ENCODE results near the gene FBXL13.
"Not testable (repeated sequence)": the region's sequence is repeated elsewhere in the genome, so short reads cannot be mapped to it uniquely, and the experiment has no call there.

Gene FBXL13

GRCh38 chr7:102842284-102842683, 232.3 kb downstream of the FBXL13 start:
- DNase-seq = no peak

- no peak for DNase-seq
Observed at GRCh38 chr7:102841290-102841689, 233.3 kb downstream of the FBXL13 start.

GRCh38 chr7:102840404-102840803, 234.2 kb downstream of the FBXL13 start:
- DNase-seq = no peak

GRCh38 chr7:102838572-102839101, 236.0 kb downstream of the FBXL13 start:
- DNase-seq = not testable (repeated sequence)

GRCh38 chr7:102837802-102838201, 236.8 kb downstream of the FBXL13 start:
- DNase-seq = no peak

- no peak for DNase-seq
Observed at GRCh38 chr7:102836977-102837376, 237.6 kb downstream of the FBXL13 start.

GRCh38 chr7:102836191-102836919, 238.2 kb downstream of the FBXL13 start:
- DNase-seq = peak; percentile 5 to 38

- peak; percentile 3 to 37 for DNase-seq
Observed at GRCh38 chr7:102834999-102835398, 239.6 kb downstream of the FBXL13 start.

GRCh38 chr7:102834466-102834865, 240.1 kb downstream of the FBXL13 start:
- DNase-seq = no peak

GRCh38 chr7:102833343-102833742, 241.3 kb downstream of the FBXL13 start:
- DNase-seq = no peak

GRCh38 chr7:102832674-102833073, 241.9 kb downstream of the FBXL13 start:
- DNase-seq = no peak

- no peak for DNase-seq
Observed at GRCh38 chr7:102830197-102830596, 244.4 kb downstream of the FBXL13 start.

GRCh38 chr7:102829075-102829474, 245.5 kb downstream of the FBXL13 start:
- DNase-seq = no peak

- no peak for DNase-seq
Observed at GRCh38 chr7:102828286-102828685, 246.3 kb downstream of the FBXL13 start.

- DNase-seq = no peak
Observed at GRCh38 chr7:102823390-102824119, 251.0 kb downstream of the FBXL13 start.

GRCh38 chr7:102821994-102822747, 252.4 kb downstream of the FBXL13 start:
- no peak for DNase-seq

- no peak for DNase-seq
Observed at GRCh38 chr7:102819151-102819550, 255.4 kb downstream of the FBXL13 start.

- no peak for DNase-seq
Observed at GRCh38 chr7:102817616-102818573, 256.7 kb downstream of the FBXL13 start.

GRCh38 chr7:102814025-102814471, 260.5 kb downstream of the FBXL13 start:
- no peak for DNase-seq

- DNase-seq = no peak
Observed at GRCh38 chr7:102813191-102814024, 261.2 kb downstream of the FBXL13 start.

All from SW 1271 (cell line).